ENCODE data around the gene HTN3. TPM values are rescaled to one million over a fixed set of nuclear protein-coding genes. Genes with fewer than 3 reads are reported as not detected.

The HTN3 gene
- total and polyA plus RNA-seq, 8 donors = not detected

DNA sequence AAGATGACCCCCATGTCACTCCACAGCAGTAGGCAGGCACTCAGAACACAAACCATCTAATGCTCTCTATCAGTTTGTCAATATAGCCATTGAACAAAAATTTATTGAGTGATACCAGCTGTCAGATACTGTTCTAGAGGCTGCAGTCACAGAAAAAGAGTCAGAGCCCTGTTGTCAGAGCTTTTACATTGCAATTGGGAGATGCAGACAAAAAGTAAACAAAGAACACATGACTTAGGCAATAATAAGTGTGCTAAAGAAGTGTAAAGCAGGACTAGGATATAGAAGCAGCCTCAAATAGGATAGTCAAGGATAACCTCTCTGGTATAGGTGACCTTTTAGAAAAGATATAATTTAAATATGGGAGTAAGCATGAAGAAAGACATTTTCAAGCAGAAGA is 30.9 kb downstream of the HTN3 start:
- no peak overlapping the region for H3K4me3 ChIP-seq
- intact Hi-C loops (cut with DNase I) = no loop called here
- DNase-seq (no peak), ATAC-seq (no peak)
- H3K9me3 ChIP-seq = peaks cover 0 to 9% of the 10 kb centered on the region in 2 donors
- no peaks in the 10 kb centered on the region for H3K27me3 ChIP-seq
- TF ChIP-seq, protein P1, sequence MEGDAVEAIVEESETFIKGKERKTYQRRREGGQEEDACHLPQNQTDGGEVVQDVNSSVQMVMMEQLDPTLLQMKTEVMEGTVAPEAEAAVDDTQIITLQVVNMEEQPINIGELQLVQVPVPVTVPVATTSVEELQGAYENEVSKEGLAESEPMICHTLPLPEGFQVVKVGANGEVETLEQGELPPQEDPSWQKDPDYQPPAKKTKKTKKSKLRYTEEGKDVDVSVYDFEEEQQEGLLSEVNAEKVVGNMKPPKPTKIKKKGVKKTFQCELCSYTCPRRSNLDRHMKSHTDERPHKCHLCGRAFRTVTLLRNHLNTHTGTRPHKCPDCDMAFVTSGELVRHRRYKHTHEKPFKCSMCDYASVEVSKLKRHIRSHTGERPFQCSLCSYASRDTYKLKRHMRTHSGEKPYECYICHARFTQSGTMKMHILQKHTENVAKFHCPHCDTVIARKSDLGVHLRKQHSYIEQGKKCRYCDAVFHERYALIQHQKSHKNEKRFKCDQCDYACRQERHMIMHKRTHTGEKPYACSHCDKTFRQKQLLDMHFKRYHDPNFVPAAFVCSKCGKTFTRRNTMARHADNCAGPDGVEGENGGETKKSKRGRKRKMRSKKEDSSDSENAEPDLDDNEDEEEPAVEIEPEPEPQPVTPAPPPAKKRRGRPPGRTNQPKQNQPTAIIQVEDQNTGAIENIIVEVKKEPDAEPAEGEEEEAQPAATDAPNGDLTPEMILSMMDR (IDR thresholded peaks at IDR 0.05) = no peak
- no peaks in the 10 kb centered on the region for H3K4me1 ChIP-seq
- H3K27ac ChIP-seq = no peak overlapping the region
- H3K36me3 ChIP-seq = no peaks in the 10 kb centered on the region

DNA sequence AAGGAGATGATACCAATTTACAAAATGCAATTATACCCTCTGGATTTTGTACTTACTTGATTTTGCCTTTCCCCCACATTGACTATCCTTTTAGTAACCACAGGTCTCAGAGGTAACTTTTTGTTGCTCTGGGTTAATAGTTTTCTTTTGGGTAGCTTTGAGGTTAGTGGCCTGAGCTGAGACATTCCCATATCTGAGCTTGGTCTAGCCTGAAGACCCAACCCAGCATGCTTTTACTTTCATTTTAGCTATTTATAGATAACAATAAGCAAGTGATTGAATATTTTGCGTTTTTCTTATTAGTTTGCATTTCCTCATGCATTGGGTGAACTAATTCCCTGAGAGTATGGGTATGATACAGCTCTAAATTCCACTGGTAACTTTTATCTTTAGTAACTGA is 33.7 kb downstream of the HTN3 start:
- TF ChIP-seq, protein P1 (IDR thresholded peaks at IDR 0.05) = no peak
- intact Hi-C loops (cut with DNase I) = no loop called here
- H3K27me3 ChIP-seq = no peaks in the 10 kb centered on the region
- H3K36me3 ChIP-seq = no peaks in the 10 kb centered on the region
- no peaks in the 10 kb centered on the region for H3K9me3 ChIP-seq
- H3K4me3 ChIP-seq = no peak overlapping the region
- DNase-seq = no peak
- ATAC-seq = no peak
- no peak overlapping the region for H3K27ac ChIP-seq
- no peaks in the 10 kb centered on the region for H3K4me1 ChIP-seq

DNA sequence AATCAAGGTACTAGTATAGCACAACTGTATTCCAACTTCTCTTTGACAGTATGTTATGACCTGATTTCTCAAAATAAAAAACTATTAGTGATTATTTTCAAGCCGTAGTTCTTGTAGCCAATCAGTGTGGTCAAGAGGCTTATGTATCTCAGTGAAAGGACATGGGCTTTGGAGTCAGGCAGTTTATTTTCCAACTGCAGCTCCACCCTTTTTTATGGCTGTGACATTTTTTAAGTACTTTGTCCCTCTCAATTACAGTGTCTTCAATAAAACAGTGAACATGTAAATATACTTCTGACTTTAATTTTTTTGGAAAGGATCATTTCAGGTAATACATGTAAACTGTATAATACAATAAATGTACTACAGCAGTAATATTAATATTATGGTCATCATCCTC is 51.9 kb downstream of the HTN3 start:
- no peaks in the 10 kb centered on the region for H3K4me1 ChIP-seq
- no peak for ATAC-seq
- no peaks in the 10 kb centered on the region for H3K27me3 ChIP-seq
- TF ChIP-seq, protein P1 (IDR thresholded peaks at IDR 0.05) = no peak
- DNase-seq = no peak
- no peak overlapping the region for H3K4me3 ChIP-seq
- no peaks in the 10 kb centered on the region for H3K9me3 ChIP-seq
- no peak overlapping the region for H3K27ac ChIP-seq
- intact Hi-C loops (cut with DNase I) = no loop called here
- no peaks in the 10 kb centered on the region for H3K36me3 ChIP-seq

Other genes with a start within 250 kb of the HTN3 start
- 10 to 100 TPM in 1 of 2 donors, 1 to 10 TPM in 1; 7.7 to 12.0 TPM for gene SULT1E1, start 168.3 kb upstream of the HTN3 start, total RNA-seq
- gene SULT1E1, start 168.3 kb upstream of the HTN3 start, polyA plus RNA-seq (ENCODE audit: insufficient read length in 6 of 6) = 100 to 1,000 TPM; 179 to 311 (median 229) TPM
- not detected for gene CSN1S1, start 97.4 kb upstream of the HTN3 start, total RNA-seq
- gene CSN1S1, start 97.4 kb upstream of the HTN3 start, polyA plus RNA-seq (ENCODE audit: insufficient read length in 6 of 6) = not detected
- gene CSN2, start 62.7 kb upstream of the HTN3 start, total RNA-seq = not detected
- gene CSN2, start 62.7 kb upstream of the HTN3 start, polyA plus RNA-seq (ENCODE audit: insufficient read length in 6 of 6) = not detected
- gene STATH, start 32.5 kb upstream of the HTN3 start, total RNA-seq = not detected
- gene STATH, start 32.5 kb upstream of the HTN3 start, polyA plus RNA-seq (ENCODE audit: insufficient read length in 6 of 6) = not detected
- not detected for gene HTN1, start 22.0 kb downstream of the HTN3 start, total RNA-seq
- under 1 TPM in 3 of 6 donors, not detected in 3; 0.05 to 0.06 (median 0.06) TPM for gene HTN1, start 22.0 kb downstream of the HTN3 start, polyA plus RNA-seq (ENCODE audit: insufficient read length in 6 of 6)
- gene PRR27, start 125.8 kb downstream of the HTN3 start, total RNA-seq = not detected
- under 1 TPM; 0.03 to 0.18 (median 0.12) TPM for gene PRR27, start 125.8 kb downstream of the HTN3 start, polyA plus RNA-seq (ENCODE audit: insufficient read length in 6 of 6)
- gene ODAM, start 167.3 kb downstream of the HTN3 start, total RNA-seq = 1 to 10 TPM; 3.5 to 5.0 TPM
- gene ODAM, start 167.3 kb downstream of the HTN3 start, polyA plus RNA-seq (ENCODE audit: insufficient read length in 6 of 6) = 10 to 100 TPM; 11.3 to 19.7 (median 16.0) TPM
- gene FDCSP, start 197.7 kb downstream of the HTN3 start, total RNA-seq = not detected
- gene FDCSP, start 197.7 kb downstream of the HTN3 start, polyA plus RNA-seq (ENCODE audit: insufficient read length in 6 of 6) = not detected
- gene CSN3, start 214.1 kb downstream of the HTN3 start, total RNA-seq = not detected
- gene CSN3, start 214.1 kb downstream of the HTN3 start, polyA plus RNA-seq (ENCODE audit: insufficient read length in 6 of 6) = not detected

Data from left lung (tissue), 10 donors.